Measurements from ENCODE around the gene GPS2.
"Not testable (repeated sequence)": the region's sequence is repeated elsewhere in the genome, so short reads cannot be mapped to it uniquely, and the experiment has no call there.

The GPS2 gene

DNA sequence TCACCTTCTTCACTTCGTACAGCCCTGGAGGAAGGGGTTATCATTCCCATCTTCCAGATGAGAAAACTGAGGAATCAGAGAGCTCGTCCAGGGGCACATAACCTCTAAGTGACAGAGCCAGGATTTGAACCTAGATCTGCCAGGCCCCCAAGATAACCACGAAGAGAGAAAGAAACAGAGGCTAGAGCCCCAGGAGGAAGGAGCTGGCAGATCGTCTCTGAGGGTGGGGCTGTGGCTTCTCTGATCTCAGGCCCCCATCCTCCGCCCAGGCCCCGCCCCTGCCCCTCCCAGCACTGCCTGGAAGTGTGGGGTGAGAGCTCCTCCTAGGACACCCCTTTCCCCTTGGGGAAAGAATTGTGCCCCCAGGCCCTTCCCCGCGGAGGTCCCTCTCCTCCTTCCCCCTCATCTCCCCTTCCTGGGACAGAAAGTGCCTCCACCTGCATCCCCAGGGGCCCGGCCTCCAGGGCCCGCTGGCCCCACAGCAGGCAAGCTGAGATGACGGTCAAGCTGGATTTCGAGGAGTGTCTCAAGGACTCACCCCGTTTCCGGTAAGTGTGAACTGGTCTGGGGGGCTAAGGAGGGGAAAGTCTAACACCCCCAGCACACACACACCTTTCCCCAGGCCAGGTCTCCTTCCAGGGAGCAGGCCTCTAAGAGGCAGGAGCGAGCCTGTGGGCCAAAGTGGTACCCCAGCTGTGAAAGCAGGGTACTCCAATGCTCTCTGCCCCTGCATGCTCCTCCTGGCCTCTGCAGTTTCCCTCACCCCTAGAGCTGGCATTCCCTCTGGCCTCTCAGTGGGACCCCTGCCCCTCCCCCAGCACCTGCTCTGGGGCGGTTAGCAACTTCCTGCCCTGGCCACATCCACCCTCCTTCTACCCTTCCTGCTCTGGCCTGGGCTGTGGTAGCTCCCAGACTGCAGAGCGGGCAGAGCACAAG, 21.3 kb upstream of the GPS2 start, which contains the start of gene ACAP1:
Gene ACAP1, plus strand, starts transcription at position 290 of the 936 bp plus-strand sequence. Its CDS starts 206 bp downstream, at position 496.
- DNase-seq: no peak

DNA sequence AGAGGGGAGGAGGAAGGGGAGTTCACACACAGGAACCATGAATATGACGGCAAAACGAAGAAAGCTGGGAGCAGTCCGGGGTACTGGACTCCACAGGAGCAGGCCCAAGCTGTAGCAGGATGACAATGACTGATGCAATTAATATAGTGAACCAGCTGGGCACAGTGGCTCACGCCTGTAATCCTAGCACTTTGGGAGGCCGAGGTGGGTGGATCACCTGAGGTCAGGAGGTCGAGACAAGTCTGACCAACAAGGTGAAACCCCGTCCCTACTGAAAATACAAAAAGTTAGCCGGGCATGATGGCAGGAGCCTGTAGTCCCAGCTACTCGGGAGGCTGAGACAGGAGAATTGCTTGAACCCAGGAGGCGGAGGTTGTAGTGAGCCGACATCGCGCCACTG, 20.6 kb upstream of the GPS2 start:
- DNase-seq: not testable (repeated sequence)

DNA sequence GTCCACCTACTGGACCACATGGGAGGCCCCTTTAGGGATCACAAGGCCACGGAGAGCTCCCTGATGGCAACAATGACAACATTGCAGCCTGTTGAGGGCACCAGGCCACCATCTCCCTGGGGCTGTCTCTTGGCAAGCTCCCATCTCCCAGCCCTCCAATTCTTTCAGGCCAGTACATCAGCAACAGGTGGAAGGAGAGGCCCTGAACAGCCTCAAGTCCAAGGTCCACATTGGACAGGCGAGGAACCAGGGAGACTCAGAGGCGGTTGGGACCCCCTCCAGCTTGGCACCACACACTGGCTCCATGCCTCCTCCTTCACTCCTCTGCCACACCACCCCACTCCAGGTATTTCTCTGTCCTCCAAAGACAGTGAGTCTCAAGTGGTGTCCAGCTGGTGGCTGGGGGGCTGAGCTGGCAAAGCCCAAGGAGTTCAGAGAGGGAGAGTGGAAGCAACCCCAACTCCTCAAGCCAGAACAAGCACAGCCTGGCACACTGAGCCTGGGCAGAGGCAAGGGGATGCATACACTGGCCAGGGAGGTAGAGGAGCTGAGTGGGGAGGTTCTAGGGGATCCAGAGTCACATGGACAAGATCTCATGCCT, 19.9 kb upstream of the GPS2 start:
- DNase-seq: no peak

DNA sequence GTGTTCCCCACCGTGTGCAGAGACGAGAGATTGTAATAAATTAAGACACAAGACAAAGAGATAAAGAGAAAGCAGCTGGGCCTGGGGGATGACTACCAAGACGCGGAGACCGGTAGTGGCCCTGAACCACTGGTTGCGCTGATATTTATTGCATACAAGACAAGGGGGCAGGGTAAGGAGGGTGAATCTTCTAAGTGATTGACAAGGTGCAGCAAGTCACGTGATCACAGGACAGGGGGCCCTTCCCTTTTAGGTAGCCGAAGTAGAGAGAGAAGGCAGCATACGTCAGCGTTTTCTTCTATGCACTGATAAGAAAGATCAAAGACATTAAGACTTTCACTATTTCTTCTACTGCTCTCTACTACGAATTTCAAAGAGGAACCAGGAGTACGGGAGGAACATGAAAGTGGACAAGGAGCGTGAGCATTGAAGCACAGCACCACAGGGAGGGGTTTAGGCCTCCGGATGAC, 17.5 kb upstream of the GPS2 start:
- DNase-seq: not testable (repeated sequence)

DNA sequence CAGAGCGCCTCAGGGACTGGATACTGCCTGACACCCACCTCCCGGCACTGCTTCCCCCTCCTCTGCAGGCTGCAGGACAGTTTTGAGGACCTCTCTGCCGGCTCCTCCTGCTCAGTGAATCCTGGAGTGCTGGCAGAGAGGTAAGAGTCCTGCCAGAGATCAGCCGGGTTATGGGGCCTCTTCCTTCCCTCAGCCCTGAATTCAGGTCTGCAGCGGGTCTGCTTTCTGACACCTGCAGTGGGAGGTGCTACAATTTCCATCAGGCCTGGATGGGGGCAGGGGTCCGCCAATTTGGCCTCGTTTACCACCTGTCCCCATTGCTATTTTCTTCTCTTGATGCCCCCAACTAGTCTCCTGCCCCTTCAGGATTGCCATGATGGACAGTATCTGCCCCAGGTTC, 17.0 kb upstream of the GPS2 start:
- no peak for DNase-seq

DNA sequence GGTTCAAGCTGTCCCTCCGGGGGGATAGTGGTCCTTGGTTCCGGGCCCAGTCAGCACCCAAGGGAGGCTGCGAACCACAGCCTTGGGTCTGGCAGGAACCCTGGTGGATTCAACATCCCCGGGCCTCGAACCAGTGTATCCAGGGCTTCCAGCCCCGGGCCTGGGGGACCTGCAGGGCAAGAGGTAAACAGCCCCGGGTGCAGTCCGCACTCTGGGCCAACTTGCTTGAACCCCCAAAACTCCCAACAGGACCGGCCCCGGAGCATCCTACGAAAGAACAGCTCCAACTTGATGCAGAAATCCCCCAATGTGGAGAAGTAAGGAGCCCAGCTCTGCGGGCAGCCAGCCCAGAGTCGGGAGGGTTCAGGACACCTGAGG, 15.5 kb upstream of the GPS2 start:
- no peak for DNase-seq

DNA sequence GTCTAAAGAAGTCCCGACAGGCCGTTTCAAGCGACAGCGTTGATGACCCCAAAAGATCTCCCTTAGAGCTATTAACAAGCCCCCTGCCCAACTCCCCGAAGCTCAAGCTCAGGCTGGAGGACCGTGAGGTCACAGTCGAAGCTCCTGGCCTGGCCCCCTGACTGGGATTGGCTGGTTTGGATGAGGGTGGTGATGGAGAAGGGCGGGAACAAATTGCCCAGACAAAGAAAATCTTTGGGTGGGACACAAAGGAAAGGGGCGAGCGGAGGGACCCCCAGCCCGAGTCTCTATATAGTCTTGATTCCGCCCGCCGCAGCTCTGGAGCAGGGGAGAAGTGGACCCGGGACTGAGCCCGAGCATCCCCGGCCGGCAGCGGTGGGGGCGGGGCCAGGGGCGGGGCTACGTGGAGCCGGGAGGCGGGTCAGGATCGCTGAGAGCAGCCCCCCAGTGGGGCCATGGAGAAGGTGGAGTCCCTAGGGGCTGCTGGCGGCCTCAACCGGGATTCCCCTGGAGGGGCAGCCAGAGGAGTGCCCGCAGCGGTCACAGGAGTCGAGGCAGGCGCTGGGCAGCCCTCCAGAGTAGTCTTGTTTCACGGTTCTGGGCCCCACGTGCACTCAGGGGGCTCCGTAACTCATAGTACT, 15.0 kb upstream of the GPS2 start:
- peak; percentile 85 for DNase-seq

DNA sequence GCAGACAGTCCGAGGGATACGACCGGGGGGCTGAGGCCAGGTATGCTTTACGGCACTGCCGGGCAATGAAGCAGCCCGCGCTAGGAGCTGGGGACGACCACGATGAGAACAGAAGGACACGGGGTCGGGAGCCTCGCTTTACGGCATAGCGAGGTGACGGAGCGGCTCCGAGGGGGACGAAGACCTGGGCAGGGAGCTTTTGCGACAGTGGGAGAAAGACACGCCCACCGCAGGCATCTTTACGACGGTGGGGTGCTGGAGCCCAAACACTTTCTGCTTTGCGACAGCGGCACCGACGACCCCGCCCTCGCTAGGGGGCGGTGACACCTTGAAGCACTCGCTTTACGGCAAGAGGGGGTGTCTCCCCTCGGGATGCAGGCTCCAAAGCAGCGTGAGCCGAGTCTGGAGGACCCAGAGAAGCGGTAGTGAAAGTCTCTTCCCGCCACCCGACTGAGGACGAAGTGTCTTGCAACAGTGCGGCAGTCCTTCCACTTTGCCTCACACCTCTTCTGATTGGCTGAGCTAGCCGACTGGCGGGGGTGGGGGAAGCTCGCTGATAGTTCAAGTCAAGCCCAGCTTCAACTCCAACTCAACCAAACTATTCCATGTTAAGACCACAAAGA, 14.3 kb upstream of the GPS2 start:
- peak; percentile 99 for DNase-seq

DNA sequence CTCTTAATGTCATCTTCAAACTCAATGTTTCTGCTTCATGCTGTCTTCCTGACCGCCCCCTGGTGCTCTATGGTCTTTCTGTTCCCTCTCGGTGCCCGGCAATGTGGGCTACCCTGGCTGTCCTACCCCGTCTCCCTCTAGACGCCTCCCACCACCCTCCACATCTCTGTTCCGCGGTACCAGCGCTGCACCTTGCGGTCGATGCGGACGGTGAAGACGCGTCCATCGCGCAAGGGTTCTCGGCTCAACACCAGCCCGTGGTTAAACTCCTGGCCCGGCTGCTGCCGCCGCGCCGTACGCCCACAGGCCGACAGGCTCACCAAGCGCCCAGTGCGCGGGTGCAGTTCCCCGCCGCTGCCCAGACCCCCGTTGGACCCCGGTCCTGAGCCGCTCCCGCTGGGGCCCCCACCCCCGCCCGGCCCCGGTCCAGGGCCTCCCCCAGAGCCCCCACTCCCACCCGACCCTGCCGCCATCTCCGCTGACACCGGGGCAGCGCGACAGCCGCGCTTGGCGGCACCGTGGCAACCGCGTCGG, 13.7 kb upstream of the GPS2 start, which contains the start of gene NEURL4:
Gene NEURL4, minus strand, starts transcription at position 496 of the 534 bp plus-strand sequence. Its CDS starts 23 bp downstream, at position 473.
- DNase-seq: no peak

DNA sequence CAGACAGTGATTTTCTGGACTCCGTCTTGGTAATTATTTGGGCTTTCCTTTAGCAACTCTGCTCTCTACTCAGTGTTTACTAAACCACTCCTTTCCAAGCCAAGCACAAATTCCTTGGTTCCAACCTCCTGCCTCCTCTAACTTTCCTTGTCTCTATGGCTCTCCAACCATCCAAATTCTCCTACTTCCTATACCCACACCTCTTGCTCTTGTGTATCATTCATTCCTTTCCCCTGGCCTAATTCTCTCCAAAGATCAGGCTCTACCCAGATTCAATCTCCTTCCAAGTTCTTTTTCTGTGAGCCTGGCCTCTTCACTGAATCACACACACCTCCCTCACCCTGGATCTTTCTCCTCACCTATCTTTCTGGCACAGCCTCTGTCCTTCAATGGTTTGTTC, 12.8 kb upstream of the GPS2 start:
- no peak for DNase-seq

DNA sequence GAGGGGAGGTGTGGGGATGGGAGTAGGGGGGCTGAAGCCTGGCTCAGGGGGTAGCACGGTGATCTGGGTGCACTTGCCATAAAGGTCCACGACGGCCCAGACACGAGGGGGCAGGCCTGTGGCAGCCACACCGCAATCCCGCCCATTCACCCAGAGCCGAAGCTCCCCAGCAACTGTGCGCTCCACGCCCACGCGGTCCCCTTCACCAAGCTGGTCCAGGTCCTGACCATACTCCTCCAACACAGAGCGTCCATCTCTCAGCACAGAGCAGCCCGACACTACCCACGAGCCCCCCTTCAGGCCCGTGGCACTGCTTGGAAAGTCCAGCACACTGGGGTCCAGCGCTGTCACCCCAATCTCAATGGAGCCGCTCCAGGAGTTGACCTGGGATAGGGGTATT, 12.3 kb upstream of the GPS2 start:
- DNase-seq: no peak

DNA sequence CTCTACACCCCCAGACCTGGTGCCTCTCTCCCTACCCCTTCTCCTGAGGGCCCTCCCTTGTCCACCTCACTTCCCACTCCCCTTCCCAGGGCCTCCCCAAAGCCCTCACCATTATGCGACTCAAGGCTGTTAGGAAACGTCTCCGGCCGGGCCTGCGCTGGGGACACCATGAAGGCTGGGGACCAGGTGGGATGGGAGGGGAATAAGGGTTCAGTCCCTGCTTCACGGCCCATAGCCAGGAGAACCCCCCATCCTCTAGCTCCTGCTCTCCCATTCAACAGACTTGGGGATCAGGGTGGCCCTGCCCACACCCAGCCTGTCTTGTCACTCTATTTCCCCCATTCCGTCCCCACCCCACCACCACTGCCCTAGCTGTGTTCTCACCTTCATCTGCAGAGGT, 11.9 kb upstream of the GPS2 start:
- no peak for DNase-seq

DNA sequence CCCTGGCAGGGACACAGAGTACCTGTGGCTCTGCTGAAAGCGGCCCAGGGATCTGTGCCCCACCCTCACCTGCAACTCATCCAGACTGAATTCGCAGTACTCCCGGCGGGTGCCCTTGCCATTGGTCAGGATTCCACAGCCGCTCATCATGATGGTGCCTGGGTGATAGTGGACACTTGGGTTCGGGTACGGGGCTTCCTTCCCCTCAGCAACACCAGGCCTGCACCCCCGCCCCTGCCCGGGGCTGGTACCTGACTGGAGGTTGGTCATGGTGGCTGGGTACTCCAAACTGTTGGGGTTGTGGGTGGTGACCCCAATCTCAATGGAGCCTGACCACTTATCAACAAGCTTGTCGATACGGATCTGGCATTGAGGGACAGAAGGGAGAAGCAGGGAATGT, 11.0 kb upstream of the GPS2 start:
- DNase-seq: no peak

DNA sequence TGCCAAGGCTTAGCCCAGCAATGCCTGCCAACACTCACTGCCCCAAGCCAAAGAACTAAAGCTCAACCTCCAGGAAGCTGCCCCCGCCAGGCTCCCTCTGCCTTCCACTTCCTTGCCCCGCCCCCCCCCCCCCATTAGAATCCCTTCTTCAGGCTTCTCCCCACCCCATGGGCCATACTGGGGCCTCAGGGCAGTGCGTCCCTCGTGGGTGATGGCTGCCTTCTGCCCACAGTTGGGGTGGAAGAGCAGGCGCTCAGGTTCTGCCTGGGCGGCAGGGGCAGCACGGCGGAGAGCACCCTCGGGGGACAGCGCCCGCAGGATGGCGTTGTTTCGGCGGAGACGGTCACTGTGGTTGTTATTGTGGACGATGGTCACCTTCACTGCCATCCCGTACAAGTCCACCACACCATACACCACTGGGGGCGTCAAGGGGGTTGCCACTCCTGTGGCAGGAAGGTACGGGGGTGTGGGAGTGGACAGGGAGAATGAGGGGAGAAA, 9.9 kb upstream of the GPS2 start:
- no peak for DNase-seq

DNA sequence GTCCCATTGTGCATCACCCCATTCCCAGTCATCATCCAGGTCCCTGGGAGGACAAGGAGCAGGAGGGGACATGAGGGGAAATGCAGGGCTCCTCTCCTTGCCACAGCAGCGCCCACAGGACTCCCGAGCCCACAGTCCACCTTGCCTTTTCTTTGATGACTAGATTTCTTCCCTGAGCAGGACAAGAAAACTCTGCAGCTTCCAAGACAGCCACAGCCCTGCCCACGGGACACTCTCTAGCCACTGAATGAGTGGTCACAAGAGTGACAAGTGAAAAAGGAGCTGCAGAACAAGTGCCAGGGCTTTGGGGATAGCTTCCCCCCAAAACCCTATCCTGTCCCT, 9.2 kb upstream of the GPS2 start:
- DNase-seq: no peak

DNA sequence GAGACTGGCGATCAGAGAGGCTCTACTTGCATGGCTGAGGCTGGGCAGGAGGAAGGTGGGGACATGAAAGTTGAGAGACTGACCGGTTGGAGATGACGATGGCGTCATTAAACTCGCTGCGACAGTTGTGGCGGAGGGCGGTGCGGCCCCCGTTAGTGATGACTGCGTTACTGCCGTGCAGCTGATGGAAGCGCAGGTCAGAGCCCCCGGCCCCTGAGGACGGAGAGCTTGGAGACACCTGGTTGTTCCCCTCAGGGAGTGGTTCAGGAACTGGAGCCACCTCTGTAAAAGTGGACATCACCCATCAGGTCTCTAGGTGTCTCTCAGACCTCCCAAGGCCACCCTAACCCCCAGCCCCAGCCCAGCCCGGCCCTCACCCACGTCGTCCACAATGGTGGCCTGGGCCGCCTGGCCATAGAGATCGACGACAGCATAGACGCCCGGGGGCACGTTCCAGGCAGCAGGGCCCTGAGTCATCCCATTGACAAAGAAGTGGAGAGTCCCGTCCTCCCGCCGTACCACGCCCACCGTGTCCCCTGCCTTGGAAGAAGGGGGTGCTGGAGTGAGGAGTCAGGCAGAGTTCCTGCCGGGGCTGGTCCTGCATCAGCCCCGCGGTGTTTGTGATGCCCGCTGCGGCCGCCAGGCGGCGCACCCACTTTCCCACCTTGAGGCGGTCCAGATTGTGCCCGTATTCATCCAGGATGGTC, 8.7 kb upstream of the GPS2 start:
- peak; percentile 13 for DNase-seq

DNA sequence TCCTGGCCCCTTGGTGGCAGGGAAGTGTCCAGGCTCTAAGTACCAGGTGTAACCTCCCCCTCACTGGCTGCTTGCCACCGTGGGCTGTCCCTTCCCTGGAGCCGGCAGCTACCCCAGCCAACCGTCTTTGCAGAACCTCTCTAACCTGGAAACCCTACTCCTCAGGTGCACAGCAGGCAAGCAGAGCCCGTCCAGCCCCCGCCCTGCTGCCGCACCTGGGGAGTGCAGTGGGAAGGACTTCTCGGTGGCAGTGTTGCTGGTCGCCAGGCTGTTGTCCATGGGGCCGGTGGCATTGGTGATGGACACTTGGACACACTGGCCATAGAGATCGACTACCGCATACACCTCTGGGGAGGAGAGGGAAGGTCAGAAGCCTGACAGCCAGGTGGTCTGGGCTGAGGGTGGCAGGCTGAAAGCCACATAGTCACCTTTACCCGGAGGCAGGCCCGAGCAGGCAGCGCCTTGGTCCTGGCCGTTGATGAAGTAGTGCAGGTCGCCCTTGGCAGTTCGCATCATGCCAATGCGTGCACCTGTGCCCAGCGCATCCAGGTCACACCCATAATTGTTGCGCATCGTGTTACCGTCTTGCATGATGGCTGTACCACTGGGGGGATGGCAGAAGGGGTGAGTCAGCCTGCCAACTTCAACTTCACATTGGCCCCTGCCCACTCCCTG, 7.5 kb upstream of the GPS2 start:
- no peak for DNase-seq

DNA sequence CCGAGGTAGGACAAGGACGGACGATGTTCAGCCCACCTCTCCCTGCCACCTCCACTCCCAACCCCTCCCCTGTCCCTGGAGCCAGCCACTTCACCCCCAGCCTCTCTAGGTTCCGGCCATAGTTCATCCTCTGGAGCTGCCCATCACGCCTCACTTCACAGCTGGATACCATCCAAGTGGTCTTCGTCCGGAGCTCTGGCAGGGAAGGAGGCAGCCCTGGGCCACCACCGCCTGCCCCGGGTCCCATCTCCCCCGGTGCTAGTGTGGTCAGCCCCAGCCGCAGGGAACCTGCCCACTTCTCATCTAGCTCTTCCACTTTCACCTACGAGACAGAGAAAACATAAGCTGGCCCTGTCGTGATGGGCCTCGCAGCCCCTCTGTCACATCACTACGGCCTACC, 6.3 kb upstream of the GPS2 start:
- DNase-seq: no peak

DNA sequence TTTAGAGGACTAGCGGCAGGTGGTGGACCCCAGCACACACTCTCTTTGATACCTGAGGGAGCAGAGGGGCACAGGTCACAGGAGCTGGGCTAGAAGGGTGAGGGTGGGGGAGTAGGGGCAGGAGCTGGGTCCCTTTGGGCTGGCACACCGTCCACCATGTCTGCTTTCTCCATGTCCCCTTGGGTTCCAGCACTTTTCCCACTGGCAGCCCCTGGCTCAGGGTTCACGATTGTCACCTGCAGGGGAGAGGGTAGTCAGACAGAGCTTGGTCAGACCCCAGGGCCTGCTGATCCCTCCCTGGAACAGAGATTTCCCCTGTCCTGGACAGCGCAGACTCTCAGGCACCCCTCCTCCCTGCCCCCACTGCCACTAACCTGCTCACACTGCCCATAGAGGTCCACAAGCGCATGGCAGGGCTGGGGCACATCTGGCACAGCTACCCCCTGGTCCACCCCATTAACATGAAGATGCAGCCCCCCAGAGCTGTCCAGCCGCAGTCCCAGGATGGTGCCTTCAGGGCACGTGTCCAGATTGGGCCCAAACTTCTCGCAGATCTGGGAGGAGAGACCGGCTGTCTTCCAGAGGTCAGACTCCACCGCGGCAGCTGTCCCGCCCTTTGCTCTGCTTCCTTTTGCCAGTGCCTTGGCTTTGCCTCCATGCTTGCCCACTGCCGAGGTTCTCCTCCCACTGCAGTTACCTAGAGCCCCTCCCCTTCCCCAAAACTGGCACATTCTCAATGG, 3.1 kb upstream of the GPS2 start:
- no peak for DNase-seq

DNA sequence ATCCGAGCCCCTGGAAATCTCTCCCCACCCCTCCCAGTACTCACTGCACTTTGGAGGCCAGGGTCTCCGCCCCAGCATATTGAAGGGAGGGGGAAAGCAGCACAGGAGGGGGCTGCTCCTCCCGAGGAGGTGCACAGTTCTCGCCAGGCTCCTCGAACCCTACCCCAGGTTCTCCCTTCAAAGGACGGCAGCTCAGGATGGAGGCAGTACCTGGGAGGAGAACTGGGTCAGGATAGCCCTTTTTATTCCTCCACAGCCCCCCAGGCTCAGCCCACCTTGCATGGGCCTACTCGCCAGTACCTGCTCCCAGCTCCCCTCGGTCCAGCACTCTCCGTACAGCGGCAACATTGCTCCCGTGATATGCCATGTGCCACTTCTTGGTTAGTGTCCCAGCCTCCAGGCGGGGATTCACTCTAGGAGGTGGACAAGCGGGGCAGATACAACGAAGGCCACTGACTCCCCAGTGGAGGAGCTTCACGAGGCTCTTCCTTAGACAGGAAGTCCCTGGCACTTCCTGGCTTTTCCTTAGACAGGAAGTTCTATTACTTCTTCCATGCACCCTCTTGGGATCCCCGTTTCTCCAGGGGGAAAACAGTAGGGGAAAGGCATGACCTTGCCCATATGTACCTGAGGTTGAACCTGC, 2.1 kb upstream of the GPS2 start:
- no peak for DNase-seq

Data from NCI-H1694 treated with DMSO at 0.1 percent for 48 hours (cell line).